Nephron progenitor cell (in vitro differentiated cells): ENCODE data around the gene SPATA6.
"Not testable (repeated sequence)": the region's sequence is repeated elsewhere in the genome, so short reads cannot be mapped to it uniquely, and the experiment has no call there.

Source experiments
- DNase-seq: peaks from one replicate; pipeline ENCODE4 v3.0.0; 2021
- H3K27ac Mint-ChIP-seq: 2 replicates; pipeline ENCODE4 v1.8.0; 2021; ENCODE audit warnings: mild to moderate bottlenecking, moderate library complexity, mixed read lengths
- H3K27me3 Mint-ChIP-seq: 2 replicates; pipeline ENCODE4 v1.8.0; 2021; ENCODE audit warnings: mild to moderate bottlenecking, low read depth, mixed read lengths; ENCODE audit not compliant: poor library complexity
- H3K36me3 Mint-ChIP-seq: 2 replicates; pipeline ENCODE4 v1.8.0; 2021; ENCODE audit warnings: low read depth, mixed read lengths
- H3K4me1 Mint-ChIP-seq: 2 replicates; pipeline ENCODE4 v1.8.0; 2021; ENCODE audit warnings: mixed read lengths
- H3K4me3 Mint-ChIP-seq: 2 replicates; pipeline ENCODE4 v1.8.0; 2021; ENCODE audit warnings: mild to moderate bottlenecking, moderate library complexity, mixed read lengths
- H3K9me3 Mint-ChIP-seq: 2 replicates; pipeline ENCODE4 v1.8.0; 2021; ENCODE audit warnings: mild to moderate bottlenecking, moderate library complexity, mixed read lengths
- CTCF ChIP-seq: fragments of 200-600 bp; sonication (generic); IDR thresholded peaks from 2 replicates; pipeline ENCODE4 v1.5.0; 2021; ENCODE audit warnings: antibody characterized with exemption

SPATA6 gene

GRCh38 chr1:48294656-48295055 is 177.3 kb downstream of the SPATA6 start:
- peak overlapping the region; percentile 3 for H3K27ac Mint-ChIP-seq
- H3K4me3 Mint-ChIP-seq = no peak overlapping the region
- H3K36me3 Mint-ChIP-seq = no peaks in the 10 kb centered on the region
- peaks cover 4% of the 10 kb centered on the region for H3K27me3 Mint-ChIP-seq
- DNase-seq = no peak
- no peak for TF ChIP-seq CTCF
- peaks cover 3% of the 10 kb centered on the region for H3K9me3 Mint-ChIP-seq
- no peaks in the 10 kb centered on the region for H3K4me1 Mint-ChIP-seq

GRCh38 chr1:48294094-48294493 is 177.9 kb downstream of the SPATA6 start:
- H3K27ac Mint-ChIP-seq, H3K4me3 Mint-ChIP-seq, H3K4me1 Mint-ChIP-seq, DNase-seq, H3K27me3 Mint-ChIP-seq, H3K36me3 Mint-ChIP-seq, H3K9me3 Mint-ChIP-seq: not testable (repeated sequence)

GRCh38 chr1:48292706-48293105 is 179.3 kb downstream of the SPATA6 start:
- H3K27me3 Mint-ChIP-seq = peaks cover 4% of the 10 kb centered on the region
- H3K27ac Mint-ChIP-seq = no peak overlapping the region
- no peak for DNase-seq
- H3K4me3 Mint-ChIP-seq = no peak overlapping the region
- TF ChIP-seq CTCF = no peak
- H3K36me3 Mint-ChIP-seq = no peaks in the 10 kb centered on the region
- H3K9me3 Mint-ChIP-seq = peaks cover 13% of the 10 kb centered on the region
- no peaks in the 10 kb centered on the region for H3K4me1 Mint-ChIP-seq

- no peaks in the 10 kb centered on the region for H3K36me3 Mint-ChIP-seq
- no peak for DNase-seq
- no peak overlapping the region for H3K27ac Mint-ChIP-seq
- H3K4me1 Mint-ChIP-seq = no peaks in the 10 kb centered on the region
- peaks cover 15% of the 10 kb centered on the region for H3K9me3 Mint-ChIP-seq
- no peak for TF ChIP-seq CTCF
- no peak overlapping the region for H3K4me3 Mint-ChIP-seq
- peaks cover 4% of the 10 kb centered on the region for H3K27me3 Mint-ChIP-seq
Measured at GRCh38 chr1:48291421-48291820, 180.6 kb downstream of the SPATA6 start.

- Mint-ChIP-seq H3K4me3 (no peak overlapping the region), H3K27me3 (peaks cover 3% of the 10 kb centered on the region), H3K4me1 (no peaks in the 10 kb centered on the region), H3K27ac (no peak overlapping the region), H3K36me3 (no peaks in the 10 kb centered on the region), H3K9me3 (peaks cover 43% of the 10 kb centered on the region)
- TF ChIP-seq CTCF = no peak
- DNase-seq = no peak
Measured at GRCh38 chr1:48285525-48285924, 186.5 kb downstream of the SPATA6 start.

GRCh38 chr1:48284696-48285420 is 187.1 kb downstream of the SPATA6 start:
- H3K36me3 Mint-ChIP-seq, H3K27me3 Mint-ChIP-seq, H3K4me3 Mint-ChIP-seq, H3K4me1 Mint-ChIP-seq, H3K27ac Mint-ChIP-seq: not testable (repeated sequence)
- H3K9me3 Mint-ChIP-seq = peaks cover 47% of the 10 kb centered on the region
- peak; percentile 6 for DNase-seq

- DNase-seq, H3K36me3 Mint-ChIP-seq, H3K27me3 Mint-ChIP-seq, H3K27ac Mint-ChIP-seq, H3K4me3 Mint-ChIP-seq, H3K4me1 Mint-ChIP-seq: not testable (repeated sequence)
- H3K9me3 Mint-ChIP-seq = peaks cover 50% of the 10 kb centered on the region
Measured at GRCh38 chr1:48282329-48282728, 189.7 kb downstream of the SPATA6 start.

- H3K27ac Mint-ChIP-seq, H3K4me1 Mint-ChIP-seq, H3K4me3 Mint-ChIP-seq, DNase-seq, H3K27me3 Mint-ChIP-seq, H3K36me3 Mint-ChIP-seq: not testable (repeated sequence)
- peaks cover 58% of the 10 kb centered on the region for H3K9me3 Mint-ChIP-seq
Measured at GRCh38 chr1:48277437-48277836, 194.6 kb downstream of the SPATA6 start.
